GM12891 (cell line): ENCODE results near the gene FRMPD4.

Source experiments
- DNase-seq: peaks from one replicate; pipeline ENCODE4 v3.0.0; 2011; ENCODE audit warnings: low spot score; ENCODE audit not compliant: insufficient read length
- FAIRE-seq: peaks from 2 replicates; lab custom pipeline; 2011; peaks lifted over from hg19 to GRCh38; lab: Jason Lieb, UNC
- PAX5 ChIP-seq: IDR thresholded peaks from 2 replicates; pipeline ENCODE4 v1.6.1; 2011; ENCODE audit warnings: low read length, moderate library complexity, mild to moderate bottlenecking; ENCODE audit not compliant: insufficient read depth, severe bottlenecking
- POLR2A ChIP-seq: IDR thresholded peaks from 2 replicates; pipeline ENCODE4 v1.6.1; 2011; ENCODE audit warnings: low read depth, low read length, control low read depth
- POLR2AphosphoS5 ChIP-seq: IDR thresholded peaks from 2 replicates; pipeline ENCODE4 v1.6.1; 2011; ENCODE audit warnings: low read depth, low read length, control low read depth
- POU2F2 ChIP-seq: IDR thresholded peaks from 2 replicates; pipeline ENCODE4 v1.6.1; 2011; ENCODE audit warnings: low read depth, mild to moderate bottlenecking, control low read depth, low read length, moderate library complexity
- SPI1 ChIP-seq: IDR thresholded peaks from 2 replicates; pipeline ENCODE4 v1.6.1; 2011; ENCODE audit warnings: low read depth, low read length, control low read depth
- TAF1 ChIP-seq: IDR thresholded peaks from 2 replicates; pipeline ENCODE4 v1.6.1; 2011; ENCODE audit warnings: low read depth, low read length, control low read depth

Gene FRMPD4

GRCh38 chrX:12403474-12404082 lies 265.3 kb downstream of the FRMPD4 start:
- FAIRE-seq (no peak), DNase-seq (no peak)
- TF ChIP-seq POLR2AphosphoS5 (no peak), TAF1 (no peak), POLR2A (no peak), POU2F2 (no peak), SPI1 (no peak), PAX5 (no peak)

DNA sequence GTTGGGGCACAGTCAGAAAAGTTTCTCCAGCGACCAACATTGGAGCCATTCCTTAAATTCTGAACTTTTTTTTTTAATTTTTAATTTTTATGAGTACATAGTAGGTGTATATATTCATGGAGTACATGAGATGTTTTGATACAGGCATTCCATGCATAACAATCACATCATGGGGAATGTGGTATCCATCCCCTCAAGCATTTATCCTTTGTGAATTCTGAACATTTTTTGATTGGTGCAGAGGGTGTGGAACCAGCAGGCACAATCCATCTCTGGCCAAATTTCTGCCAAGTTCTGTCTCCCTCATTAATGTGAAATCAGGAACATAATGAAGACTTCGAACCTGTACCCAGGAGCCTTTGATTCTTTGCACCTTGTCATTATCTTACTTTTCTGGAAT lies 267.0 kb downstream of the FRMPD4 start:
- TF ChIP-seq POLR2A: no peak
- no peak for TF ChIP-seq POLR2AphosphoS5
- TF ChIP-seq PAX5: no peak
- no peak for FAIRE-seq
- no peak for DNase-seq

- FAIRE-seq (no peak), DNase-seq (no peak)
- TF ChIP-seq TAF1 (no peak), POLR2AphosphoS5 (no peak), POLR2A (no peak), POU2F2 (no peak), PAX5 (no peak), SPI1 (no peak)
These were observed 272.2 kb downstream of the FRMPD4 start for GRCh38 chrX:12410523-12410922.

DNA sequence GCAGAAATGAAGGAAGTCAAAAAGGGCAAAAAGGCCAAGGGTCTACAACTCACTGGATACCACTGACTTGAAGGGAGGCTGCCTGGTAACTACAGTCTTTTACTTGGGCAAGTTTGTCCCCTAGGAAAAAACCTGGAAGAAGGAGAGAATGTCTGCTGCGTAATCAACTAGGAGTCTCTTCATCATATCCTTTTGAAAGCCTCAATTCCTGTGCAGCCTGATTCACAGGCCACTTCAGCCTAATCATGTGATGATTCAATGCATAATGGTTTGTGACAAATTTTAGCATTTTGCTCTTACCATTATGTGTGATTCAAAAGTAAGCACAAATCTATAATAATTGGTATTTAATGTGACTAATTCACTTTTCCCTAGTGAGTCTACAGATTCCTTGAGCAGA lies 273.6 kb downstream of the FRMPD4 start:
- FAIRE-seq: no peak
- TF ChIP-seq SPI1: no peak
- no peak for TF ChIP-seq POU2F2
- no peak for TF ChIP-seq POLR2A
- no peak for TF ChIP-seq POLR2AphosphoS5
- no peak for TF ChIP-seq PAX5
- TF ChIP-seq TAF1: no peak
- DNase-seq: no peak

- no peak for DNase-seq
- TF ChIP-seq SPI1 (no peak), PAX5 (no peak), TAF1 (no peak), POLR2A (no peak), POU2F2 (no peak), POLR2AphosphoS5 (no peak)
- FAIRE-seq: no peak
These were observed 274.3 kb downstream of the FRMPD4 start for GRCh38 chrX:12412561-12412960.

- no peak for TF ChIP-seq POLR2A
- no peak for TF ChIP-seq SPI1
- no peak for TF ChIP-seq TAF1
- TF ChIP-seq PAX5: no peak
- TF ChIP-seq POU2F2: no peak
- TF ChIP-seq POLR2AphosphoS5: no peak
- FAIRE-seq (no peak), DNase-seq (no peak)
These were observed 281.3 kb downstream of the FRMPD4 start for GRCh38 chrX:12419591-12419990.

- FAIRE-seq: no peak
- no peak for DNase-seq
- TF ChIP-seq POLR2AphosphoS5: no peak
- TF ChIP-seq PAX5: no peak
- TF ChIP-seq POU2F2: no peak
- TF ChIP-seq TAF1: no peak
- no peak for TF ChIP-seq SPI1
- no peak for TF ChIP-seq POLR2A
These were observed 283.6 kb downstream of the FRMPD4 start for GRCh38 chrX:12421918-12422317.

GRCh38 chrX:12423346-12423745 lies 285.1 kb downstream of the FRMPD4 start:
- TF ChIP-seq POLR2A (no peak), TAF1 (no peak), SPI1 (no peak), POU2F2 (no peak), POLR2AphosphoS5 (no peak), PAX5 (no peak)
- FAIRE-seq (no peak), DNase-seq (no peak)

GRCh38 chrX:12425496-12425895 lies 287.2 kb downstream of the FRMPD4 start:
- no peak for FAIRE-seq
- DNase-seq: no peak
- no peak for TF ChIP-seq POLR2A
- TF ChIP-seq POU2F2: no peak
- TF ChIP-seq TAF1: no peak
- no peak for TF ChIP-seq PAX5
- TF ChIP-seq POLR2AphosphoS5: no peak
- TF ChIP-seq SPI1: no peak

DNA sequence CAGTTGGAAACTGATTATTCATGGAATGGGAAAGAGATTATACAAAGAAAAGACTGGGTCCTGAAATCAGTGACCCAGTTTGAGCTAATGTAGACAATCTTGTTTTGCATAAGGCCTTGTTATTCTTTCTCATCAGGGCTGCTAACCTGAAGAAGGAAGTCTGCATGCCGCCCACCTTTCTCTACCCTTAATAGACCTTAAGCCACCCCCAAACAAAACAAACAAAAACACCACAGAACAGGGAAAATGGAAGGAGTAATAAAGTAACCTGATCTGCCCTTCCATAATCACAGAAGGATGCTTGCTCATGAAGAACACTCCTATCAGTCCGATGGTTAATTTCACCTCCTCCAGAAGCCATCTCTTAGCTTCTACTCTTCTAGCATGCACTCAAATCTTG lies 288.1 kb downstream of the FRMPD4 start:
- no peak for TF ChIP-seq TAF1
- TF ChIP-seq POLR2AphosphoS5: no peak
- no peak for TF ChIP-seq SPI1
- TF ChIP-seq PAX5: no peak
- TF ChIP-seq POU2F2: no peak
- no peak for TF ChIP-seq POLR2A
- FAIRE-seq: no peak
- no peak for DNase-seq
